WERI-Rb-1 (cell line): ENCODE data around the gene NR3C1.

Experiments
- DNase-seq: peaks from one replicate; pipeline ENCODE4 v3.0.0-alpha.2; 2020
- H3K27ac ChIP-seq: fragments of 250-450 bp; sonication (Bioruptor Pico); 2 replicates; pipeline ENCODE4 v1.5.1; 2020; ENCODE audit warnings: mild to moderate bottlenecking, moderate library complexity
- H3K27me3 ChIP-seq: fragments of 250-450 bp; sonication (Bioruptor Pico); 2 replicates; pipeline ENCODE4 v1.5.1; 2021; ENCODE audit warnings: mild to moderate bottlenecking, low read depth, moderate library complexity; ENCODE audit not compliant: insufficient read depth, severe bottlenecking
- H3K36me3 ChIP-seq: fragments of 250-450 bp; sonication (Bioruptor Pico); 2 replicates; pipeline ENCODE4 v1.5.1; 2020; ENCODE audit warnings: mild to moderate bottlenecking, moderate library complexity
- H3K4me3 ChIP-seq: 2 replicates; pipeline ENCODE4 v1.5.1; 2011; ENCODE audit warnings: low read depth, mild to moderate bottlenecking, control low read depth, low read length
- H3K9me3 ChIP-seq: fragments of 250-450 bp; sonication (Bioruptor Pico); 2 replicates; pipeline ENCODE4 v1.5.1; 2021; ENCODE audit warnings: mild to moderate bottlenecking, moderate library complexity; ENCODE audit not compliant: severe bottlenecking
- CTCF ChIP-seq: IDR thresholded peaks from 2 replicates; pipeline ENCODE4 v1.5.1; 2011; ENCODE audit warnings: low read depth, mild to moderate bottlenecking, control low read depth, inconsistent platforms, low read length

NR3C1 gene

DNA sequence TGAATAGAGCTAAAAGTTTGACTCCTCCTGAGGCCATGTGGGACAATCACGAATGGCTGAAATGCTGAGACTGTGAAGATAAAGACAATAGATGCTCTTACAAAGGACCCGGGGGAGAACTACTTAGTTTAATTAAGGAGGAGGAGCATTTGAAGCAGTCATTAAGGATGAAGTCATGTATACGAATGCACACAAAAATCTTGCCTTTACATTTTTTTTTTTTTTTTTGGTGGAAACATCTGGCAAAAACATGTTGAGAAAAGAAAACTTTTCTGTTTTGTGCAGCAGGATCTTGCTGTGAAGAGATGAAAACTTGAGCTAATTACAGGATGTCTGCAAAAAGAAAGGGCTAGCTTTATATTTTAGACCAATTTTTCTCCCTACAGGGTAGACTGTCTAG is 42.3 kb upstream of the NR3C1 start:
- Histone ChIP-seq H3K36me3 (no peaks in the 10 kb centered on the region), H3K9me3 (no peaks in the 10 kb centered on the region), H3K27me3 (no peaks in the 10 kb centered on the region), H3K27ac (no peak overlapping the region), H3K4me3 (no peak overlapping the region)
- no peak for TF ChIP-seq CTCF
- no peak for DNase-seq

DNA sequence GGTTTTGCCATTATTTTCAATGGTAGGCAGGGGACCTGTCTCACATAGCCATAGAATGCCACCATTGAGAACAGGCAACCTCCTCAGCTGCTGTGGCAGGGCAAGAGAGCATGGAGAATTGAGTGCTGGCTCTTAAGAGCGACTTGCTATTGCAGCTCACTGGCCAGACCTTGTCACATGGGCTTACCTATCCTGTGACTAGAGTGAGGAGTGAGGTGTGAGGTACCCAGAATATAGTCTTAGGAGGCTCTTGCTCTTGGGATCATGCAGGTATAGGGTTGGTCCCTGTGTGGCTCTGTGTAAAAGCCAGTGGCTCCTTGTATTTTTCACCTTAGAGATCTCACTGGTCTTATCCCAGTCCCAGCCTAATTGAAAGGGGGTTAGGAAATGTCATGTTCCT is 39.8 kb upstream of the NR3C1 start:
- no peaks in the 10 kb centered on the region for H3K9me3 ChIP-seq
- no peak overlapping the region for H3K27ac ChIP-seq
- no peak overlapping the region for H3K4me3 ChIP-seq
- no peaks in the 10 kb centered on the region for H3K36me3 ChIP-seq
- DNase-seq = no peak
- no peak for TF ChIP-seq CTCF
- H3K27me3 ChIP-seq = no peaks in the 10 kb centered on the region

GRCh38 chr5:143442385-143442784 is 38.9 kb upstream of the NR3C1 start:
- no peak overlapping the region for H3K27ac ChIP-seq
- no peaks in the 10 kb centered on the region for H3K36me3 ChIP-seq
- no peak for TF ChIP-seq CTCF
- H3K9me3 ChIP-seq = no peaks in the 10 kb centered on the region
- no peak overlapping the region for H3K4me3 ChIP-seq
- DNase-seq = no peak
- H3K27me3 ChIP-seq = no peaks in the 10 kb centered on the region

DNA sequence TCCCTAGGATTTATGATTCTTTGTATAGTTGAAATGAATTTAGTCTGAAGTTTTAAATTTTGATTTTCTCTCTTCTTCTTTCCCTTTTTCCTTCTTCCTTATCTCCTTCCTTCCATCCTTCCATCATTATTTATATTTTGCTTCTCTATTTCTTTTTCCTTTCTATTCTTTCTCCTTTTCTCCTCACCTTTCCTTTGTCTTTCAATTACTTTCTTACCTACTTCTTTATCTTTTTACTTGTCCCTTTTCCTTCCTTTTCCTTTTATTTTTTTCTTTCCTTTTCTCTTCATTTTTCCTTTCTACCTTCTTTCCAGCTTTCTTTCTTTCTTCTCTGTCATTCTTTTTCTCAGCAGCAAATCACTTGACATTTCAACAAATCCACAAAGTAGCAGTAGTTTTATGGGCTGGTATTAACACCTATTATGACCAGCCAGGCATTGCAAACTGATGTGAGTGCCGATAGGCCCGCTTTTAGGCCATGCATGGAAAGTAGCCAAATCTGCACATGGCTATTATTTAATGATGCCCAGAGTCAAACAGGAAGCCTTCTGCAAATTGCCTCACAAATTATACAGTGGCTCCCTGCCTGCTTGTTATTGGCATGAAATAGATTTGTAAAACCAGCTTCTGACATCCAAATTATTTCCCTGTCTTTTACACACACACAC is 37.1 kb upstream of the NR3C1 start:
- no peaks in the 10 kb centered on the region for H3K9me3 ChIP-seq
- no peak for TF ChIP-seq CTCF
- H3K27ac ChIP-seq = no peak overlapping the region
- no peak overlapping the region for H3K4me3 ChIP-seq
- no peaks in the 10 kb centered on the region for H3K27me3 ChIP-seq
- no peak for DNase-seq
- no peaks in the 10 kb centered on the region for H3K36me3 ChIP-seq

- no peak overlapping the region for H3K27ac ChIP-seq
- no peak for DNase-seq
- TF ChIP-seq CTCF = no peak
- no peaks in the 10 kb centered on the region for H3K27me3 ChIP-seq
- no peaks in the 10 kb centered on the region for H3K36me3 ChIP-seq
- H3K4me3 ChIP-seq = no peak overlapping the region
- H3K9me3 ChIP-seq = no peaks in the 10 kb centered on the region
Observed at GRCh38 chr5:143437666-143438273, 34.3 kb upstream of the NR3C1 start.

- Histone ChIP-seq H3K4me3 (no peak overlapping the region), H3K36me3 (no peaks in the 10 kb centered on the region), H3K27ac (no peak overlapping the region), H3K27me3 (no peaks in the 10 kb centered on the region), H3K9me3 (no peaks in the 10 kb centered on the region)
- TF ChIP-seq CTCF = no peak
- no peak for DNase-seq
Observed at GRCh38 chr5:143436871-143437270, 33.4 kb upstream of the NR3C1 start.
